ENCODE measurements around the gene EIF4G2.
"Not testable (repeated sequence)": the region's sequence is repeated elsewhere in the genome, so short reads cannot be mapped to it uniquely, and the experiment has no call there.

Gene EIF4G2

DNA sequence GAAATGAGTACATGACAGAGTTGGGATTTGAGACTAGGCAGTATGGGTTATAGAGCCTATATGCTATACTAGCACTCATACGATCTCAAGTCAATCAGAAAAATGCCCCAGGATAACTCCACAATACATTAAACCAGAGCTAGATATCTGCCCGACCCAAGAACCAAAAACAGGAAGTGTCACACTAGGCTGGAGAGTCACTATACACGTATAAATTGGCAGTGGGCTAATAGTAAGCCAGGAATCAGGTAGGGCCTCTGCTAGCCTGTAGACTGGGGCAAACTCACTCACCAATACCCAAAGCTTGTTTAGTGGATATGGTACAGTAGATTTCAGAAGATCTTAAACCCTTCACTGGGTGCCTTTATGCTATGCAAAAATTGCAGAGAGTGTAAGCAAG lies 16.2 kb upstream of the EIF4G2 start:
- no peaks in the 10 kb centered on the region for H3K9me3 Mint-ChIP-seq
- H3K27me3 Mint-ChIP-seq: no peaks in the 10 kb centered on the region
- peak overlapping the region; percentile 17 to 36 for H3K4me3 Mint-ChIP-seq
- DNase-seq (no peak), ATAC-seq (no peak)
- peaks cover 18% of the 10 kb centered on the region for H3K4me1 Mint-ChIP-seq
- peak overlapping the region in 1 of 2 donors; percentile 47 for H3K27ac Mint-ChIP-seq

DNA sequence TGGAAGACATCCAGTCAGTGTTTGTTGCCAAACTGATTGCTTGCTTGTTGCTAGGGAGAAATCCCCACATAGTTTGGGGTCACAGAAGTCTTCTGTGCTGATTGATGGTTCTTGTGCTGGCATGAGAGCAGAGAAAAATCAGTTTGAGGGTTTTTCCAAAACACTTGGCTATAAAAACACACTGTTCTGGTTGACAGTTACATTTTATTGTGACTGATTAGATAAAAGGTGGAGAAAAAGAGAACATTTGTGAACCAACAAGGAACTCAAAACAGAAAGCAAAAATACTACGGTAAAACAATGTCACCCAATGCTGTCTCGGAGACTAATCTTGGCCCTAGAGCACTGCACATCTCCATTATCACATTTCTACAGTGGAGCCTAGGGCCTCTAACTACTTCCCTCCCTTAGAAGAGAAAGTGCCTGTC lies 14.4 kb upstream of the EIF4G2 start:
- H3K27me3 Mint-ChIP-seq: no peaks in the 10 kb centered on the region
- no peak for DNase-seq
- no peaks in the 10 kb centered on the region for H3K9me3 Mint-ChIP-seq
- ATAC-seq: no peak
- peaks cover 18% of the 10 kb centered on the region for H3K4me1 Mint-ChIP-seq
- H3K27ac Mint-ChIP-seq: peak overlapping the region in 1 of 2 donors; percentile 56
- H3K4me3 Mint-ChIP-seq: peak overlapping the region in 1 of 2 donors; percentile 41

DNA sequence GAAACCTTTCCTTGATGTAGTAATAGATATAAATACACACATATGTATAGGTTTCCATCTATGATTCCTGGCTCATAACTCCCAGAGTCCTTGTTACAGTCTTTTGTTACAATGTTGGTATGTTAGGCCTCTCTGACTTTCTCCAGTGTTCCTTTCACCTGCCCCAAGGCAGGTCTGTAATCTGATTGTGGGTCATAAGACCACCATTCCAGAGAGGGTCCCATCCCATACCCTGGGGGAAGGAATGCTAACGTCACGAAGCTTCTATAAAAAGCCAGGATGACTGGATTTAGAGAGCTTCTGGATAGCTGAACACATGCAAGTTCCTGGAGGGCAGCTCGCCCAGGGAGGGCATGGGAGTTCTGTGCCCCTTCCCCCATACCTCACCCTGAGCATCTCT lies 13.8 kb upstream of the EIF4G2 start:
- H3K4me3 Mint-ChIP-seq, ATAC-seq, H3K27ac Mint-ChIP-seq, DNase-seq, H3K9me3 Mint-ChIP-seq, H3K27me3 Mint-ChIP-seq: not testable (repeated sequence)
- H3K4me1 Mint-ChIP-seq: peaks cover 18% of the 10 kb centered on the region

DNA sequence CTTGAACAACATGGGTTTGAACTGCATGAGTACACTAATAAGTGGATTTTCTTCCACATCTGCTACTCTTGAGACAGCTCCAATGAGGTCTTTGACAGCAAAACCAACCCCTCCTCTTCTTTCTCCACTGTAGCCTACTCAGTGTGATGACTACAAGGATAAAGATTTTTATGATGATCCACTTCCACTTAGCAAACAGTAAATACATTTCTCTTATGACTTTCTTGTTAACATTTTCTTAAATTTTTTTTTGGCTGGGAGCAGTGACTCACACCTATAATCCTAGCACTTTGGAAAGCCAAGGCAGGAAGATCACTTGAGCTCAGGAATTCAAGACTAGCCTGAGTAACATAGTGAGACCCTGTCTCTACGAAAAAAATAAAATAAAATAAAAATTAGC lies 9.9 kb upstream of the EIF4G2 start:
- Mint-ChIP-seq H3K4me3 (no peak overlapping the region), H3K27ac (no peak overlapping the region), H3K9me3 (no peaks in the 10 kb centered on the region), H3K27me3 (peaks cover 14% of the 10 kb centered on the region), H3K4me1 (peaks cover 14% of the 10 kb centered on the region)
- no peak for ATAC-seq
- no peak for DNase-seq

DNA sequence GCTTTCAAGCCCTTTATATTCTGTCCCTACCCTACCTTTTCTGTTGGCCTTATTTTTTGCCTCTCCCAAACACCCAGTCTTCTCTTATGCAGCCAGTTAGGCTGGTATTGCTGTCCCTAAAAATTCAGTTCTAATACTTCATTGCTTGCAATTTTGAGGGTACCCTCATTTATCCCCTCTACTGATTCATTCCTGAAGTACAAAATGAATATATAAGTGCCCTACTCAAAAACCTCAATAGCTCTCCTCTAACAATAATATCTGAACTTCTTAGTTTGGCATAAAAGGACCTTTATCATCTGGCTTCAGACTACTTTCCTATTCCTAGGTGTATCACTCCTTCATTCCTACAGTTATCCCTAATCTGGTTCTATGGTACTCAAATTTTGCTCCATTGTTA lies 5.2 kb upstream of the EIF4G2 start:
- no peak overlapping the region for H3K27ac Mint-ChIP-seq
- no peak for ATAC-seq

DNA sequence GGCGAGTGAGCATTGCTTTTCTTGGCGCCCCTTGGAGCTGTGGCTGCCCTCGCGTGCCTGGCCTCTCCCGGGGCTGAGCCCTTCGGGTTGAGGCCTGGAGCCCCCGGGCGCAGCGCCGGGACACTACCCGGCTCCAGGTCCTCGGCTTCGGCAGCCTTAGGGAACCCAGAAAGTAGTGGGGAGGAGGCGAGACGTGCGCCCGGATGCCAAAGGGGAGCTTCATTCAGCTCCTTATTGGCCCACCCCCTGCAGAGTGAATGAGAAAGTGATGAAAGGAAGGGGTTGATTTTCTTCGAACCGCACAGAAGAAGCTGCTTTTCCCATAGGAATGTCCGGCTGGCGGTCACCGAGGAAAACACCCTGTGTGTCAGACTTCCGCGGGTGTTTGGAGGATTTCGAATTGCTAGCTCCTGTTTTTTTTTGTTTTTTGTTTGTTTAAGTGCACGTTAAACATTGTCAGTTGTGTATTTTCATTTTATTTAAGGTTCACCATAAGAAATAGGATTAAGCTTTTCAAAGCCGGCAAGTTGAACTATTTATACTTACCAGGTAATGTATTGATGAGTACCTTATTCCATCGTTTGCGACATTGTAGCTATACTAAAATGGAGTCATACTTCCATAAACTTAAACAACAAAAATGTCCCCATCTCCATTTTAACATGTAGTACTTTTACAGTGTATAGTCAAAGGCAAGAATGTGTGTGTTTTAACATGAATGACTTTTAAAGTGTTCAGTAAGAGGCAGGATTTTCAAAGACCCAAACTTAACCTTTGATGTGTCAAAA lies 841 bp upstream of the EIF4G2 start:
- Mint-ChIP-seq H3K27me3 (peaks cover 14% of the 10 kb centered on the region), H3K27ac (peak overlapping the region; percentile 99 to 100), H3K4me1 (peaks cover 60% of the 10 kb centered on the region), H3K4me3 (peak overlapping the region; percentile 95 to 96), H3K9me3 (no peaks in the 10 kb centered on the region)
- DNase-seq (no peak), ATAC-seq (peak; percentile 32)

More for the DNA sequence above, 5.2 kb upstream of the EIF4G2 start:
- no peak overlapping the region for H3K4me3 Mint-ChIP-seq
- no peaks in the 10 kb centered on the region for H3K9me3 Mint-ChIP-seq
- H3K4me1 Mint-ChIP-seq: peaks cover 20% of the 10 kb centered on the region
- no peak for DNase-seq
- peaks cover 28% of the 10 kb centered on the region for H3K27me3 Mint-ChIP-seq

DNA sequence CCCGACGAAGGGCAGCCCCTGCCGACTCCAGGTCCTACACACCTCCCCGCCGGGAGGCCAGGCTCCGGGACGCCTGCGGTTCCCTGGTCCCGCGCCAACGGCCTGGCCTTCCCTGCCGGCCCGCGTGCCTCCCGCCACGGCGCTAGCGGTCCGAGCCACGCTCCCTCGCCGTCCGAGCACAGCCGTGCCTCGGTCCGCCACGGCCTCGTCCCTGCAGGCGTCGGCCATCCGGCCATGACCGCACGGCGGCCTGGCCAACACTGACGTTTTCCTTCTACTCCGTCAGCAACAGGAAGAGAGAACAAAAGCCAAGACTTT lies 532 bp downstream of the EIF4G2 start:
- Mint-ChIP-seq H3K27ac (peak overlapping the region; percentile 99 to 100), H3K27me3 (peaks cover 13% of the 10 kb centered on the region), H3K9me3 (no peaks in the 10 kb centered on the region), H3K4me1 (peaks cover 66% of the 10 kb centered on the region), H3K4me3 (peak overlapping the region; percentile 95 to 96)
- no peak for DNase-seq
- ATAC-seq: peak; percentile 5

DNA sequence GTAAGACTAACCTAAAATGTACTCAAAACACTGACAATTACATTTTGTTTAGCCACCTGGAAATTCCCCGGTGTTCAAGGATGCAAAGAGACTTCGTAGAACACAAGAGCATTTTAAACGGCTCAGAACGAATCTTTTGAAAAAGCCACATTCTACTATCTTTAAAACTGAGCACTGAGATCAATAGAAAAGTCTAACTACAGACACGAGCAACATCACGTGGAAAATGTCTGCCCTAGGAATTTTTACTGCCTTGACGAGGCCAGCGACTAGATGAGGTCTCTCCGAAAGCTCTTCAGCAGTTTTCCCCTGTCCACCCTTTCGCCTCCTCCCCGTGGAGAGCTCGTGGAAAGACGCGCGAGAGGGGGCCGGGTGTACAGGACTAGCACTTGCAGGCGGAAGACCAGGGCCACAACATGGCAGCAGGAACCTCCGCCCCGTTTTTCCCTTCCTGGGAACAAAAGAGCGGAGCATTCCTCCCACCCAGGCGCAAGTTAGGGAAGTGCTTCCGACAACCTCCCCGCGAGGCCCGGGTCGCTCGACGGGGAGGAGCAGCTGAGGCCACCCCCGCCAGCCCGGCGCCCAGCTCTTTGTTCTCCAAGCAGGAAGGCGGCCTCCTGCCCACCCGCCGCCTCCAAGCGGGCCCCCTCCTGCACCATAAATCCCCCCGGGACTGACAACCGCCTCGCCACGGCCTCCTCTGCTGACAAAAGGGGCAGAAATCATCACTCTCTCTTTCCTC lies 1.1 kb downstream of the EIF4G2 start:
- no peaks in the 10 kb centered on the region for H3K9me3 Mint-ChIP-seq
- H3K27me3 Mint-ChIP-seq: peaks cover 8% of the 10 kb centered on the region
- H3K27ac Mint-ChIP-seq: peak overlapping the region; percentile 99 to 100
- H3K4me1 Mint-ChIP-seq: peaks cover 68% of the 10 kb centered on the region
- peak; percentile 52 to 57 for DNase-seq
- H3K4me3 Mint-ChIP-seq: peak overlapping the region; percentile 95 to 96
- peak; percentile 1 for ATAC-seq

DNA sequence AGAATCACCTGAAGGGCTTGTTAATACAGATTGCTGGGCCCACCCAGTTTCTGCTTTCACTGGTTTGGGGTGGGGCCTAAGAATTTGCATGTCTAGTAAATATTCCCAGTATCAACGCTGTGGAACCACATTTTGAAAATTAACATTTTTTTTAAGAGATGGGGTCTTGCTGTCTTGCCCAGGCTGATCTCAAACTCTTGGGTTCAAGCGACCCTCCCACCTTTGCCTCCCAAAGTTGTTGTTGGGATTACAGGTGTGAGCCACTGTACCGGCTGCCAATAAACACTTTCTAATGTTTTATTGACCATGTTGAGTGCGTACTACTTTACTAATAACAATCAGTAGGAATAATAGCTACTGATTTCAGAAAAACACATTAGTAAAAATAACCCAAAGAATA lies 2.5 kb downstream of the EIF4G2 start:
- no peaks in the 10 kb centered on the region for H3K9me3 Mint-ChIP-seq
- H3K27ac Mint-ChIP-seq: peak overlapping the region; percentile 66 to 100
- H3K4me1 Mint-ChIP-seq: peaks cover 82% of the 10 kb centered on the region
- no peaks in the 10 kb centered on the region for H3K27me3 Mint-ChIP-seq
- no peak for ATAC-seq
- H3K4me3 Mint-ChIP-seq: peak overlapping the region; percentile 95 to 96
- no peak for DNase-seq

DNA sequence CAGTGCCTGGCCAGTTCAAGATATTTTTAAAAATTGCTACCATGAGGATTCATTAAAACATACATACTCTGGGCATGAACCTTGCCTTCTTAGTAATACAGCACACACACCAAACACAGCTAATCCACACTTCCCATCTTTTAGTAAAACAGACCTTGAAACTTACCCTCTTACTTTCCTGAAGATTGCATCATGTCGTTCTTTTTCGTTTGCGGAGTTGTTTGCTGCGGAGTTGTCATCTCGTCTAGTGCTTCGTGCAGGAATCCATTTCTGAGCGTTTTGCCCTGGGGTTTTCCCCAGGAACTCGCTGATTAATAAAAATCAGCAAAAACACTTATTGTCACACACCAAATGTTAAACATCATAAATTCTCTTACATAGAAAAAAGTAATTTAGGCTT lies 3.0 kb downstream of the EIF4G2 start:
- Mint-ChIP-seq H3K4me3 (peak overlapping the region; percentile 95 to 96), H3K9me3 (no peaks in the 10 kb centered on the region), H3K27me3 (no peaks in the 10 kb centered on the region), H3K27ac (peak overlapping the region; percentile 61 to 66), H3K4me1 (peaks cover 86% of the 10 kb centered on the region)
- ATAC-seq (no peak), DNase-seq (no peak)

DNA sequence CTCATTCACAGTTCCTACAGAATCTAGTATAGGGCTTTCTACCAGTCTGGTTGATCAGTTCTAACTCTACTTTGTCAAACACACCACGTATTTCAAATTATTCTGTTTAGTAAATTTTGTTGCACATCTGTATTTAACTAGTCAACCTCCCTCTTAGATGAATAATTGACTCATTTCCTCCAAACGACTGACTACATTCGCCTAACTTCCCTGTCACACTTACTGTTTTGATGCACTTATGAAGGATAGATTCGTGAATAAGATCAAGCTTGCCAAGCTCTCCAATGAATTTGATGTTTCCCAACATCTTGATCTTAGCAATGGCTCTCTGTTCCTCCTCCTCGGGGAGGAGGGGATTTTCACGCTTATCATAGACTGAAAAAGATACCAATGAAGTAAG lies 5.0 kb downstream of the EIF4G2 start:
- Mint-ChIP-seq H3K27me3 (no peaks in the 10 kb centered on the region), H3K4me1 (peaks cover 92% of the 10 kb centered on the region), H3K27ac (peak overlapping the region; percentile 6 to 57), H3K4me3 (peak overlapping the region in 1 of 2 donors; percentile 40), H3K9me3 (no peaks in the 10 kb centered on the region)
- ATAC-seq: no peak
- DNase-seq: no peak

DNA sequence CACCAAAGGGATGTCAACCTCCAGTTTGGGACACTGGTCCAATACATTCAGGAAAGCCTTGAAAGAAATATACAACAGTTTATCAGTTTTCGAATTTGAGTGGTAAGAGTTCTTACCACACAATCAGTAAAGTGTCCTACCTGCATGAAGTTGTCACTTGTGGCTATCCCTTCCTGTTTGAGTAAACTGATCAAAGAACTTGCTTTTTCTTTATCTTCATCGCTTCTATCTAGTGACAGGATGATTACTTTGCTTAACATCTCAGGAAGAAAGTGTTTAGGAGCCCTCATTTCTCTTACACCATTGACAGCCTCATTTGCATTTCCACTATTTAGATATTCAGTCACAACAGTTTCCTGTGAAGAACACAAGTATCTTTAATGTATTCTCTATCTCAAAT lies 8.4 kb downstream of the EIF4G2 start:
- Mint-ChIP-seq H3K27ac (peak overlapping the region; percentile 38 to 80), H3K9me3 (no peaks in the 10 kb centered on the region), H3K4me3 (peak overlapping the region in 1 of 2 donors; percentile 26), H3K27me3 (no peaks in the 10 kb centered on the region), H3K4me1 (peaks cover 88% of the 10 kb centered on the region)
- no peak for DNase-seq
- ATAC-seq: no peak

DNA sequence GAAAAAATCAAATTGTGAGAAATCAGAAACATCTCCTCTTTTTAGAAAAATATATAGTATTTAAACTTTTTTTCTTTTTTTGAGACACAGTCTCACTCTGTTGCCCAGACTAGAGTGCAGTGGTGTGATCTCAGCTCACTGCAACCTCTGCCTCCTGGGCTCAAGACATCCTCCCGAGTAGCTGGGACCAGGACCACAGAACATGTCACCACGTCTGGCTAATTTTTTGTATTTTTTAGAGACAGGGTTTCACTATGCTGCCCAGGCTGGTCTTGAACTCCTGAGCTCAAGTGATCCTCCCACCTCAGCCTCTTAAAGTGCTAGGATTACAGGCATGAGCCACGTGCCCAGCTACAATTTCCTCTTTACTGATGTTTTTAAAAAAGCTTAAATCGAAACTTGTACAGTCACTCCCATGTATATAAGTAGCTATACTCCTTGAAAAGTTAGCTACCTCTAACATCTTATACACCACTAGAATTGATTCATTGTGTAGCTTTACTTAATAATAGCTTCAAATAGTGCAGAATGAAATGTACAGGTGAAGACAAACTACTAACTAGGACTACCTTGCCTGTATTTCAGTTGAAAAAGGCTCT lies 10.3 kb downstream of the EIF4G2 start:
- ATAC-seq: no peak
- H3K27ac Mint-ChIP-seq: peak overlapping the region in 1 of 2 donors; percentile 42
- no peaks in the 10 kb centered on the region for H3K9me3 Mint-ChIP-seq
- no peaks in the 10 kb centered on the region for H3K27me3 Mint-ChIP-seq
- DNase-seq: no peak
- H3K4me1 Mint-ChIP-seq: peaks cover 75% of the 10 kb centered on the region
- H3K4me3 Mint-ChIP-seq: peak overlapping the region in 1 of 2 donors; percentile 44

DNA sequence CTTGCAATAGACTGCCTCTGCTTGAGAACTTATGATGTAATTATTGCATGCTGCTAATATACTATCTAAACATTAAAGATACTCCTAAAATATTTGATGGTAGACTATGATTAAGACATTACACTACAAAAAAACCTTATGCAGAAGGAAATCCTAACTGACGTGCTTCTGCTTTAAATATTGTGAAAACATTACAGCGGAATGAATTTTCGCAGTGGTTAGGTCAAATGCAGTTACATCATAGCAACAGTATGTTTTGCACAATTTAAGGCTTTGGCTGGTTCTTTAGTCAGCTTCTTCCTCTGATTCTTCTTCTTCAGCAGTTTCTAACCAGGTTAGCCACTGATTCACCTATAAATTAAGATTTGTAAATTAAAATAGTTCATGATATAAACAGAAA lies 11.2 kb downstream of the EIF4G2 start:
- ATAC-seq: no peak
- DNase-seq: no peak
- H3K4me1 Mint-ChIP-seq: peaks cover 74% of the 10 kb centered on the region
- H3K27me3 Mint-ChIP-seq: peaks cover 7% of the 10 kb centered on the region
- H3K27ac Mint-ChIP-seq: no peak overlapping the region
- no peak overlapping the region for H3K4me3 Mint-ChIP-seq
- no peaks in the 10 kb centered on the region for H3K9me3 Mint-ChIP-seq

DNA sequence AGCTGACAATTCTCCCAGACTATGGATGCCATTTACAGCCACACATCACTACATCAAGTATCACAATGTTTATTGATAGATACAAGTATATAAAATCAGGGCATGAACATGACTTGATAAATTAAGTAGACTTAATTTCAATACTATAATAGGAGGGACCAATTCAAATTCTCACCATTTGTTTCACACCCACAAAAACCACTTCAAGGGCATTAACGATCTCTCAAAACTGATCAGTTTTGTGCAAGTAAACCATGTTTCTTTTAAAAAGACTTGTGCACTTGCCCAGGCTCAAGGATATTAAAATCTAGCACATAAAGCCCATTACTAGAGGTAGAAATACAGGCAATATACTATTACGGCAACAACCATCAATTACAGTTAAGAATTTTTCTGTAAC lies 11.7 kb downstream of the EIF4G2 start:
- ATAC-seq: no peak
- peaks cover 74% of the 10 kb centered on the region for H3K4me1 Mint-ChIP-seq
- peaks cover 9% of the 10 kb centered on the region for H3K27me3 Mint-ChIP-seq
- H3K4me3 Mint-ChIP-seq: no peak overlapping the region
- H3K27ac Mint-ChIP-seq: no peak overlapping the region
- H3K9me3 Mint-ChIP-seq: no peaks in the 10 kb centered on the region
- DNase-seq: no peak

DNA sequence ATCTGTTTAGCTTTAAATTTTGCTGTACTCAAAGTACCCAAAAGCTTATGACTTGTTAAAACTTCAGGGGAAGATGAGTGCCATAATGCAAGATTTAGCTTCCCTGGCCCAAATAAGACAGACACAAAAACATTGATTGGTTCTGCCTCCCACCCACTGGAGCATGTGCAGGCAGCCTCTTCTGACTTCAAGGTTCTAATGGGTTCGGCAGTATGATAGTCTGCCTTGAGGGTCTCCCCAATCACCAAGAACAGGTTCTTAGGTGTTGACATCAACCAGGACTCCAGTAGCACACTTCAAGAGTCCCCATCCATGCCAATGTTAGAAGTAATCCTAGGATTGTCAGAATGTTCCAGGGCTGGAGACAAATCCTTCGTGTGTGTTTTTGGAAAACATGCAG lies 12.5 kb downstream of the EIF4G2 start:
- DNase-seq (no peak), ATAC-seq (no peak)
- peaks cover 66% of the 10 kb centered on the region for H3K4me1 Mint-ChIP-seq
- H3K27me3 Mint-ChIP-seq: peaks cover 9% of the 10 kb centered on the region
- H3K9me3 Mint-ChIP-seq: no peaks in the 10 kb centered on the region
- H3K4me3 Mint-ChIP-seq: no peak overlapping the region
- peak overlapping the region in 1 of 2 donors; percentile 38 for H3K27ac Mint-ChIP-seq
